Stimulated activated CD4-positive, alpha-beta T cell treated with anti-CD3 and anti-CD28 coated beads, Interleukin-12 subunit alpha, Interleukin-12 subunit beta, amount 100 ng/mL, for 48 hours (primary cell): ENCODE measurements around the gene SPRED2.
A peak's percentile ranks its signal among the peaks of the same experiment; 100 is the strongest.

Source experiments
- DNase-seq, 3 donors: peaks; one replicate each; pipeline ENCODE4 v3.0.0-alpha.2; 2020; ENCODE audit warnings: low read depth in 2 of 3, low spot score in 1 of 3

Gene SPRED2

GRCh38 chr2:65416945-65417344 lies 15.5 kb downstream of the SPRED2 start:
- no peak for DNase-seq

DNA sequence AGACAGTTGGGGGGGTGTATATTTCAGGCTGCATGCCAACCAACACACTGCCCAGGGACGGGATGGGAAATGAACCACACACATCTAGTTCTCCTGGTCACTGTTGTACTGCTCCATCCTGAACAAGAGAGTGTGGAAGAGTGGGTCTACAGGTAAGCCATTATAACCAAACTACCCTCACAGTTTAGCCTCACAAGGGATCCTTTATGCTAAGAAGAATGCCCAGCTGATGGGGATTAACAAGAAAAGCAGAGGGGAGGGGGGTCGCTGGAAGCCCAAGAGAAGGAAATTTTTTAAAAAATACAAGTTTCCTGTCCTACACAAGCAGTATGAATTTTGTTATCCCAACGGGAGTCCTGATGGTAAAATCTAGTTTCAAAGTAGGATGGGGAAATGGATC lies 16.1 kb downstream of the SPRED2 start:
- no peak for DNase-seq

- DNase-seq = no peak
These were observed 17.3 kb downstream of the SPRED2 start for GRCh38 chr2:65415091-65415490.

DNA sequence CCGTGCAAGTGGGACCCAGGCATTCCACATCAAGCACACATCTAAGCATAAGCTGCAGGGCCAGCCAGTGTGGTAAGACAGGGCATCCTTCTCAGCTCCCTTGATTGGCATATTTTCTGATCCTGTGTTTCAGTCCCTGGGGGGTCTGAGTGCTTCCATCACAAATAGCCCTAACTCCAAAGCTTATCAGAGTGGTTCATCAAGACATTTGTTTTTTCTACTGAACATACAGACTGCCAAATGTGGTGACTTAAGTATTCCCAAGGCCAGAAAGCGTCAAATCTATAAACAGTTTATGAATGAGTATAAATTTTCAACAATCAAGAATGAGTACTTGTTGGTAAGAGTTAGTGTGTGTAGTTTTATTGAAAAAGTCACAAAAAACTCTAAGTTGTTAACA lies 18.8 kb downstream of the SPRED2 start:
- no peak for DNase-seq

DNA sequence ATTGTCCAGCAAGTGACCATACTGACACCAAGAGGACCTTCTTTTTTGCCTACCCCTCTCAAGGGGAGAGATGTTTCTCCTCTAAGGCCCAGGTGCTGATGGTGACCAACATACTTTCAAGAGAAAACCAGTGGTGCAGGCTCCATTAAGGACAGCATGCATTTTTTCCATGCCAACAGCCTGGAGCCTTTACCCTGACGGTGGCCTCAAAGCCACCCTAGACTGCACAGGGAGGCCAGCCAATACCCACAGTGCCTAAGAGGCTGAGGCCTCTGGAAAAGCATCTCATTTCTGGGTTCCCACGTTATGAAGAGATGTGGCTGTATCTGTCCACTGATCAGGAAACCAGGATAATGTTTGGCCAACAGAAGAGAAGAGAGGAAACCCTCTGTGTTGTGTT lies 19.3 kb downstream of the SPRED2 start:
- DNase-seq = no peak

DNA sequence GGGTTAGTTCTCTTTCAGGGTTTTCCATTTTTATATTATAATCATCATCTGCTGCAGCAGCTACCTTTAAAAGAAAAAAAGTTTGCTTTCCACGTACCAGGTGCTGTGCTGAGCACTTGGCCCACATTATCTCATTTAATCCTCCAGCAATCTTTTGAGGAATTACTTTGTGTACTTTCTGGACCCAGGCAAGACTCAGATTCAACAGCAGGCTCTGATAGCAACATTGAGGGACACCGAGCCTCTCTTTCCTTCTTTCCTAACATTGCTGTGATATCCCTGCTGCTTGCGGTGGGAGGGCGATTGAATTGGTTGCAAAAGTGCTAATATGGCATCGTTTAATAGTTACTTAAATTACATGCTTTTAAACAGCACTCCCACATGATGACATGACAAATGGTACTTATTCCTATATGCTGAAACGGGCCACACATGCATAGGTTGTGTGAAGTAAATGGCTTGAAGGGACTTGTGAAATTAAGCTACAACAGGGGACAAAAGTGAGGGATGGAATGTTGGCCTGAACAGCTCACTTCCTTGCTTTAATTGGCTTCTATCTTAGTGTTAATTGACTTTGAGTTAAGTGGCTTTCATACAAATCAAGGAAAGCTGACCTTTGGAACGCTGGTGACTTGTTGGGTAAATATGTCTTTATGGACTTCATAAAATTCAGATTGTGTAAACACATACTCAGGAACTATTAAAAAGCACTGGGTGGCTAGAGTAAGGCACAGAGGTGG lies 21.2 kb downstream of the SPRED2 start:
- no peak for DNase-seq

DNA sequence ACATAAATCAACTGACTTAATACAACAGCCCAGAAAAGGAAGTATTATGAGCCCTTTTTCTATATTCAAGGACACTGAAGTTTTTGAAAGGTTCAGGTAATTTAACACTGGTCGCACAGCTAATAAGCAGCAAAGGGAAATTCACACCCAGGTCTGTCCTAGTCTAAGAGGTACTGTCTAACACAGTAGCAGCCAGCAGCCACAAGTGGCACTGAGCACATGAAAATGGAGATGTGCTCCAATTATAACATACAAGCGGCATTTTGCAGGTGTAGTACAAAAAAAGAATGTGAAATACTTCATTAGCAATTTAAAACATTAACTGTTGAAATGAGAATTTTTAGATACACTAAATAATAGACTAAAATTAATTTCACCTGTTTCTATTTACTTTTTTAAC lies 23.4 kb downstream of the SPRED2 start:
- DNase-seq = no peak

GRCh38 chr2:65407240-65407639 lies 25.2 kb downstream of the SPRED2 start:
- no peak for DNase-seq

GRCh38 chr2:65404988-65405697 lies 27.3 kb downstream of the SPRED2 start:
- no peak for DNase-seq

- no peak for DNase-seq
These were observed 28.9 kb downstream of the SPRED2 start for GRCh38 chr2:65403529-65403915.

GRCh38 chr2:65402780-65403528 lies 29.4 kb downstream of the SPRED2 start:
- DNase-seq = no peak

DNA sequence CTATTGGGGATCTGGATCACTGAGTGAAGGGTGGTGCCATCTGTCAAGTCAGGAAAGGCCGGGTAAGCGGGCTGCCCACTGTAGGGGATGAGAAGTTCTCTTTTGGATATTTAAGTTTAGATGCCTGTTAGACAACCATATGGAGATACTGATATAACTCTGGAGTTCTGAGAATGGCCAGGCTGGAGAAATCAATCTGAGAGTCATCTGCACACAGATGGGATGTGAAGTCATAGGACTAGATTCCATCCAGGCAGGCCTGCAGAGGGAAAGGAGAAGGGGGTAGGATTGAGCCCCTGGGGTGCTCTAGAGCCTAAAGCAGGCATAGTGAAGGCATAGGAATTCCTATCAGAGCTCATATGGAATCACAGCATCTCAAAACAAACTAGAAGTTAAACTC lies 30.1 kb downstream of the SPRED2 start:
- DNase-seq = no peak

- peak in 2 of 3 donors; percentile 8 to 19 for DNase-seq
These were observed 35.3 kb downstream of the SPRED2 start for GRCh38 chr2:65397122-65397521.

DNA sequence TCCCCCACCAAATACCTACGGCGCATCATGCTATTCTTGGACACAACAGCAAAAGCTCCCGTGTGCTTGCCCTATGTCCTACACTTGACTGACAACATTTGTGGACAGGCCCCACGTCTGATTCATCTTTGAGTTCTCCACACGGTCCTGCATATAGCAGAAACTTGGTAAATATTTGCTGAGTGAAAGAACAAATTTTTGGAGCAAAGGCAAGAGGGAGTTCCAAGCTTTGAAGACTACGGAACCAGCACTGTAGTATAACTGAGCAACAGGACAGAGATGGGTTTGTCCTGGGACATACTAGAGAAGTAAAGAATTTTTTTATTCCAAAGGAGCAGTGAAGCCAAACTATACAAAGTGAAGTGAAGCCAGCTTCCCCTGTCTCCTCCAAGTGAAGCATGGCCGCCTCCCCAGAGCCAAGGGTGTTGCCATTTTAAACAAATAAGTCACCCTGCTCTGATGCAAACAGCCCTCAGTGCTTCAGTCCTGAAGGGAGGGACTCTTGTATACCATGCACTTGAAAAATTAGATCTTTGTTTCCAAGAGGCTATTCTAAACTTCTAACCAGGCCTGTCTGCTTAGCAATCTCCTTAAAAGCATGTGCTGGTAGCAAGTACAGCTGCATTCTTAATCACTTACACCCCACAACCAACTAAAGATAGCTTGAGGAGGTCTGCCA lies 35.9 kb downstream of the SPRED2 start:
- no peak for DNase-seq

- DNase-seq = no peak
These were observed 36.6 kb downstream of the SPRED2 start for GRCh38 chr2:65395621-65396347.

- no peak for DNase-seq
These were observed 38.5 kb downstream of the SPRED2 start for GRCh38 chr2:65393743-65394422.

- no peak for DNase-seq
These were observed 39.4 kb downstream of the SPRED2 start for GRCh38 chr2:65393046-65393445.

- DNase-seq = no peak
These were observed 39.8 kb downstream of the SPRED2 start for GRCh38 chr2:65392609-65393008.

DNA sequence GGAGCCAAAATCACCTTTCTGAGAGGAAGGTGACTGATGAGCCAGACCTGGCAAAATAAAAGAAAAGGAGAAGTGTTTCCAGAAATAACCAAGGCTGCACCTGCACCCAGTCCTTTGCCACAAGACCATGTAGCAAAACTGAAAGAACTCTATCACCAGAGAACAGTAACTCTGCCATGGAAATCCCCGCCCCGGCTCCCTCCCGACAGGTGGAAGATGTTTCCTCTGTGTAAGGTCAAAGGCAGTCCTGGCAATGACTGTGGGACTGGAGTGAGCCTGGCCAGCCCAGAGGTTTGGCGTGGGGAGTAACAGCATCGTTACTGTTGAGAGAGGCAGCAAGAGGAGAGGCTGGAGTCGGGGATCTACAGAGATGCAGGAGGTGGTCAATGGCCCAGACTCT lies 42.3 kb downstream of the SPRED2 start:
- peak in 2 of 3 donors; percentile 11 to 15 for DNase-seq

DNA sequence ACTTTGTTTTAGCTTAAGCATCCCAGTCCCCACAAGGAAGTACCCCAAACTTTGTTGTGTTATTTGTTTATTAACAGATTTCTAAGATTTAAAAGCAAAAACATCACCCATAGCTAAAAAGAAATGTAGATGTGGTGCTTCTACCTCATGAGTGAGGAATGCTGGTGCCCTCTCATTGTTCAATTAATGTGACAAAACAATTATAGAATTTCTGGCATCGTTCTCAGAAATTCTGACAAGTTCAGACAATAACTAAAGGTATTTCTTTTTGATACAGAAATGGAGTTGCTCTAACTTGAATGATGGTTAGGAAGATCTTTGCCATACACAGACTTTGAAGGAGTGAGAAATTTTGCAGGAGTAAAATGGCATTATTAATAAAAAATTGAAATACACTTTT lies 42.9 kb downstream of the SPRED2 start:
- DNase-seq = no peak
